NCI-H2107 treated with DMSO at 0.1 percent for 48 hours (cell line): ENCODE data around the gene PEX3.

Source experiments
- DNase-seq: peaks from one replicate; lab custom pipeline; 2025; ENCODE audit not compliant: unreplicated experiment; lab: John Stamatoyannopoulos, UW

Gene PEX3, protein sequence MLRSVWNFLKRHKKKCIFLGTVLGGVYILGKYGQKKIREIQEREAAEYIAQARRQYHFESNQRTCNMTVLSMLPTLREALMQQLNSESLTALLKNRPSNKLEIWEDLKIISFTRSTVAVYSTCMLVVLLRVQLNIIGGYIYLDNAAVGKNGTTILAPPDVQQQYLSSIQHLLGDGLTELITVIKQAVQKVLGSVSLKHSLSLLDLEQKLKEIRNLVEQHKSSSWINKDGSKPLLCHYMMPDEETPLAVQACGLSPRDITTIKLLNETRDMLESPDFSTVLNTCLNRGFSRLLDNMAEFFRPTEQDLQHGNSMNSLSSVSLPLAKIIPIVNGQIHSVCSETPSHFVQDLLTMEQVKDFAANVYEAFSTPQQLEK

DNA sequence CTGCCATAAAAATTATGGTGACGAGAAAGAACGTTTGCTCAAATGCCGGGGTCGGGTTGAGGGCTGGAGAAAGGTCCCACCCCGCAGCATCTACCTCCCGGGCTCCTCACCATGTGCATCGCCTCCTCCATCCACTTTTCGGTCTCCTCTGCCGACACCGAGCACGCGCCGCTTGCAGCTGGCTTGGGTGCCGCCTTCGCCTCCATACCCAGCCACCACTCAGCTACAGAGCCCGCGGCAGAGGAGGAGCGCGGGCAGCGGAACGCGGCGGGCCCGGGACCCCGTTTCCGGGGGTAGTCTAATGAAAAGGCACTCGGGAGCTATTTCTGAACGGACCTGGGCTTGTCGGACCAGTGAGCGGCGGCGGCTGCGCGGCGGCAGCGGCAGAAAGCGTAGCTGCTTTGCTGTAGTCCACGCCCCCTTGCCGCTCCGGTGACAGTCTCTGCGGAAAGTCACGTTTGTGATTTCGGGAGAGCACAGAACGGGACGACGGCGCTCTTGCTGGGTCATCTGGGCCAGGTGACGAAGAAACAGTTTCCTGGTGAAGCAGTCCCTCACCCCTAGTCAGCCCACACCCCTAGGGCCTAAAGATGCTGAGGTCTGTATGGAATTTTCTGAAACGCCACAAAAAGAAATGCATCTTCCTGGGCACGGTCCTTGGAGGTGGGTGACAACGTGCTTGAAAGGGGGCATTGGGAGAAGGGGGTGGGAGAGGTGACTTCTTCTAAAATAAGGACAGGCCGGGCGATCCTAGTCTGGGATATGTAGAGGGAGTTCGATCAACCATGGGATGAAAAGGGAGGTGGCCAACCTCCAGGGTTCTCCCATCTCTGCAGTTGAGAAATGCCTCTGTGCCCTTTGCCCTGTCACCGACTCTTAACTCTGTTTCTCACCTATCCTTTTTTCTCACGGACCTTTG is at the start of gene PEX3, which contains the start of gene ADAT2:
Gene PEX3 (plus strand): TSS at position 353 of the 919 bp plus-strand sequence. CDS start 238 bp downstream, at position 591.
Gene ADAT2 (minus strand): TSS at position 243 of the 919 bp plus-strand sequence. CDS start 37 bp downstream, at position 206.
- peak; percentile 93 for DNase-seq

DNA sequence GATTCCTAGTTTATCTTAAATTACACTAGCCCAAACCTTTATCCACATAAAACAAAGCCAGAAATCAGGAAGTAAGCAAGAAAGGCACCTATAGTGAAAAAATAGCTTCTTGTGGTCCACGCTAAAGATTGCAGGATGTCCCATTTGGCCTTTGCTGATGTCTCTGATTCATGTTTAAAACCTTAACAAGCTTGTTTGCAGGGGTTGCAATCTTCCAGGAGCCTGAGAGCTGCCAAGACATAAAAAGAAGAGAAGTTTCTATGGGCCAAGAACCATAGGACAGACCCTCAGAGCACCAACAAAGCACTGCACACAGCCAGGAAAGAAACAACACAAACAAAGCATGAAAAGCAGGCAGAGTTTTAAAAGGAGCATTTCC is 49.5 kb upstream of the PEX3 start:
- no peak for DNase-seq

DNA sequence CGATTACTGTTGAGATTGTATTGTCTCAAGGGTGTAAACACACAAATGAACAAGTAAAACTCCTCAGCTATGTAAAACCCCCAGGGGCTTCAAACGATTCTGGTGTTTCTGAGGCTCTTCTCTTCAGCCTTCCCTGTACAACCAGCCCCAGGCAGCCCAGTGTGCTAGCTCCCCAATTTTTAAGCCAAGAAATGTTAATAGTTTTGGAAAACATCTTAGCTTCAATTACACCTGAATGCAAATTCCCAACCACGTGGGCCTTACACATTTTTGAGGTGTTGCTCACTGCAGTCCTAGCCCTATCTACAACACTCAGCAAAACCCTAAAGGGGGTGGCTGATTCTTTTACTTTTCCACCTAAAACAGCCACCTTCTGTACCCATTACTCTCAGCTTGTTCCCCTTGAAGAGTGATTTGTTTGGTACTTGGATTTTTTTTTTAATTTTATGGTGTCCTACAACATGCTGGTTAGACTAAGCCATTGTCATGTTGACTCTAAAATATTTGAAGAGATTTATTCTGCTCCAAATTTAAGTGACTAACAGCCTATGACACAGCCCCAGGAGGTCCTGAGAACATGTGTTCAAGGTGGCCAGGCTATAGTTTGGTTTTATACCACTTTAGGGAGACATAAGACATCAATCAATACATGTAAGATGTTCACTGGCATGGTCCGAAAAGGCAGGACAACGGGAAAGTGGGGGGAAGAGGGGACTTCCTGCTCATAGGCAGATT is 48.8 kb upstream of the PEX3 start:
- DNase-seq = no peak

DNA sequence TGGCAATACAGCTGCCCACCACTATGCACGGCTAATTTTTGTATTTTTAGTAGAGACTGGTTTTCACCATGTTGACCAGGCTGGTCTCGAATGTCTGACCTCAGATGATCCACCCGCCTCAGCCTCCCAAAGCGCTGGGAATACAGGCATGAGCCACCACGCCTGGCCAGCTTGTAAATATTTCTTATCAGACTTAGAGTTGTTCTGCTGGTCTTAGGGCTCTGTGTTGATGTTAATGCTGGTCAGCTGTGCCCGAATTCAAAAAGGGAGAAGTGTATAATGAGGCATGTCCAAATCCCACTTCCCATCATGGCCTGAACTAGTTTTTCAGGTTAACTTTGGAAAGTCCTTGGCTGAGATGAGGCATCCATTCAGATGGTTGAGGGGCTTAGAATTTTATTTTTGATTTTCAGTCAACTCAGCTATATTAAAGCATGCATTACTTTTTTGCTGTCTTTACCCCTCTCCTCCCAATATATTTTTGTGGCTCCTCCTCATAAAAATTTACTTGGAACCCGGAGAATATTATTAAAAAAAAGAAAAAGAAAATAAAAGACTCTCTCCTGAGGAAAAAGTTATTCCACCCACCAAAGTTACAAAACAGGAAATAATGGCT is 47.8 kb upstream of the PEX3 start:
- no peak for DNase-seq

DNA sequence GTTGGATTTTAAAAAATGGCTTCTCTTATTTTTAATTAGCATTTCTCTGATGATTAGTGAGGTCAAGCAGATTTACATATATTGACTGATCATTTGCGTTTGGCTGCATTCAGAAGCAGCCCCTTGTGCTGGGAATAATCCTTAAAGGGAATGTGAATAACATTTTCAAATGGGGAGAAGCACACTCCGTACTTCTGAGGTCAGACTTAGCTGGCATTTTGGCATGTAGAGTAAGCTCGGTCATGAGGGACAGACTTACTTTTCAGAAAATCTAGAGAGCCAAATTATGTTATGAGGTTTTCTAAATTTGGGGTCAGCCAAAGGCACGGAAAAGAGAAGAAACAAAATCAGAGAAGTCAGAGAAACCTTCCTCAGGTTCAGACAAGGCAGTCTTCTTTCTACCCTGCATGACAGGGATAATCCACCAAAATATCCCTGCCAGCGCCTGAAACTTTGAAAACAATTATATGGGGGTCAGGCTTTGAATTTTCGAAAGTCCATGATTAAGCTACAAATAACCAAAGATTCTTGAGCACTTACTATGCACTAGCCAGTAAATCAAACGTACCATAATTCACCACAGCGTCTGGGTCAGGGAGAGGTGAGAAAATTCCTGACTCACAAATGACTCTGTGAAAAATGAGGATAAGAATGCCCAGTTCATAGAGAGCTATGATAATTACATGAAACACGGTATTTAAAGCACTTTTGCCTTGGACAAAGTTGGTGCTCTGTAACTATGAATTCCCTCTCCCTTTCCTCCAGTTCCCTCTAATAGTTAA is 45.0 kb upstream of the PEX3 start:
- DNase-seq = no peak

DNA sequence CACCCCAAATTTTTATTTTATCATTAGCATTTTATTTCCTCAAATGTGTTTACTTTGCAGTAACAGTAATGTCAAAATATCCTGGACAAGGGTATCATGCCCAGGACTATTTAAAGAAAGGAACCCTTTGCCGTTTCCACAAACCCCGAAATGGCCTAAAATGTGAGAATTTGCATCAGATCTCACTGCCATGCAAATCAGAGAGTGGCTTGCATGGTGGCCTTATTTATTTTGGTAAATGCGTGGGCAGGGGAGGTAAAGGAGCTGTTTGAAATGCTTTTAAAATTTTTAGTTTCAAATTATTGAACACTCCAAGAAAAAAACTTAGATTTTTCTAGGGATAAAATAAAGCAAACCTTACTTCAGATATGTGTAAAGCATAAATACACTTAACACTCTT is 43.9 kb upstream of the PEX3 start:
- no peak for DNase-seq

DNA sequence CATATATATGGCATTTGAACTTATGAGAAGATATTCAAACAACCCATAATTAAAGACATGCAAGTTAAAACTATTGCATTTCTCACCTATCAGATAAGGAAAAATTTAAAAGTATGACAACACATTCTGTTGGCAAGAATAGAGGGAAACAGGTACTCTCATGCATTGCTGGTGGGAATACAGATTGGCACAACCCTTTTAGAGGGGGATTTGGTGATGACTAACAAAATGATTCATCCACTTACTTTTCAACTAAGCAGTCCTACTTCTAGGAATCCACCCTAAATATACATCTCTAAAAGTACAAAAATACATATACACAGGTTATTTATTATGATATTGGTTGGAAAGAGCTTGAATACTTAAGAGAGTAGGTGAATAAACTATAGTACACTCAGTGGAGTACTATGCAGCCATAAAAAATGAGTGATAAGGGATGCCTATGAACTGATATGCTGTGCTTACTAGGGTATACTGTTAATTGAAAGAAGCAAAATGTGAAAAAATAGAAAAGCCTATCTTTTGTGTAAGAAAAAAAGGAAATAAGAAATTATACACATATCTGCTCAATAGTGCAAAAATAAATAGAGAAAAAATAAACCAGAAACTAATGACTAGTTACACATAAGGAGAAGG is 42.3 kb upstream of the PEX3 start:
- DNase-seq = no peak

DNA sequence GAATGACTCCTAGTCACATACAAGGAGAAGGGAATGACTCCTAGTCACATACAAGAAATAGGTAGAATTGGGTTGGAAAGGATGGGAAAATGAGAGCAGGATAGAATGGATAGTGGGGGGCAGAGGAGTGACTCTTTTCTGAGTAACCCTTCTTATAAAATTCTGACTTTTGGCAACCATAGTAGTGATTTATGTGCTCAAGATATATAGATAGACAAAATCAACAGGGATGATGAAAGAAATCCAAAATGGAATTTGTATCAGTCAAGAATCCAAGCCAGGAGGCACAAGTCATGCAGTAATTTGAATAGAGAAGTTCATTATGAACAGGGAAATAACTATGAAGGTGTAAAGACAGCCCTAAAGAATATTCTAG is 41.8 kb upstream of the PEX3 start:
- DNase-seq = no peak

DNA sequence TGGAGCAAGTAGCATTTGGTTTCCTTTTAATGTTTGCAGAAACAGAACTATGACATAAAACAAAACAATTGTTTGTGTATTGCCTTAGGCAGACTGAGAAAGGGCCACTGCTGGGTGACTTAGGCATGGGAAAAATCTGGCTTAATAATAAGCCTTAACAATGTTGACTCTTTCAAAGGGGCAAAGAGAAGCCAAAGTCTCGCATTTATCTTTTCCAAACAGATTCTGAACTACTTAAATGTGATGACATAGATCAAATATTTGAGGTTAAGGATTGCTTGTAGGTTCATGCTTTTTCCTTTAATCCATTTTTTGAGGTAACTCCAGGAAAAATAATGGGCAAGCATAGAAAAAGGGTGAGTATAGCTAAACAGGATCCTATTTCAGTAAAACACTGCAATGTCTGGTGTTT is 39.7 kb upstream of the PEX3 start:
- no peak for DNase-seq

DNA sequence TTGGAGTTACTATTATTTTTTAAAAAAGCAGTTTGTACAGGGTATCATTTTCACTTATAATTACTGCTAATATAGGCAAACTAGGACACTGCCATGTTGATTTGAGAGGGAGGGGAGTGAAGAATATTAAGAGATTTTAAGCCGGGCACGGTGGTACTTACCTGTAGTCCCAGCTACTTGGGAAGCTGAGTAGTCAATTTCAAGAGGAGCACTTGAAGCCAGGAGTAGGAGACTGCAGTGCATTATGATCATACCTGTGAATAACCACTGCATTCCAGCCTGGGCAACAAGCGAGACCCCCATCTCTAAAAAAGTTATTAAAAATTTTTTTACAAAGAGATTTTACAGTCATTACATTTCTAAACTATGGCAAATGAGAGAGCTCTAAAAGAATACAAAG is 35.8 kb upstream of the PEX3 start:
- DNase-seq = no peak

DNA sequence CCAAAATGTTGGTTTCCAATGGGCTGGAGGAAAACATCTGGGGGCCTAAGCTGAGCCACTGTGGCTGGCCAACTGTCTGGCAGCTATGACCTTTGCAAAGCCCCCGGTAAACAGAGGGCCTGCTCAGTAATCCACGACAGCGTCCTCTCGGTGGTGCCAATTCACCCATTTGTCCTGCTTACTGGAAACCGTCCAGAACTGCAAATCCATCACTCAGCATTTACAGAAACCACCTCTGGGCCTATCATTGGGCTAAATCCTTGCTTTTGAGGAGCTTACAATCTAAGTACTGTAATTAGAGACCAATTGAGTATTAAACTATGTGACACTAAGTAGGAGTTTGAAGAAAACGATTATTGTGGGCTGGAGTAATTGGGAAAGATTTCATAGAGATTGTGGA is 31.1 kb upstream of the PEX3 start:
- DNase-seq = no peak

DNA sequence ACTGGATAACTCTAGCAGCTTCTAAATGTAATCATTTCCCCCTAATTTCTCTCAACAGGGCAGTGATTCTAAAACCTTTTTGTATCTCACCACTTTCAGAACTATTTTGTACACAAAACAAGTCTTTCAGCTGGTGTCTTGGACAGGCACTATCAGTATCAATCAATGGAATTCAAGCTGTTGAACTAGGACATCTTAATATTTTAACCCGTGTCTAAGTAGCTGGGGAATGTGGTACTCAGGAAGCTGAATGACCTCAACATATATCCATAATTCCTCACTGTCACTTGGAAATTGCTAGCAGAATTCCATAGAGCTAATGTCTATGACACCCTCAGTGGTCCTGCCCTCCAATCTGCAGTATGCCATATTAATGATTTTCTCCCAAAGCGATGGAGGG is 24.6 kb upstream of the PEX3 start:
- no peak for DNase-seq

DNA sequence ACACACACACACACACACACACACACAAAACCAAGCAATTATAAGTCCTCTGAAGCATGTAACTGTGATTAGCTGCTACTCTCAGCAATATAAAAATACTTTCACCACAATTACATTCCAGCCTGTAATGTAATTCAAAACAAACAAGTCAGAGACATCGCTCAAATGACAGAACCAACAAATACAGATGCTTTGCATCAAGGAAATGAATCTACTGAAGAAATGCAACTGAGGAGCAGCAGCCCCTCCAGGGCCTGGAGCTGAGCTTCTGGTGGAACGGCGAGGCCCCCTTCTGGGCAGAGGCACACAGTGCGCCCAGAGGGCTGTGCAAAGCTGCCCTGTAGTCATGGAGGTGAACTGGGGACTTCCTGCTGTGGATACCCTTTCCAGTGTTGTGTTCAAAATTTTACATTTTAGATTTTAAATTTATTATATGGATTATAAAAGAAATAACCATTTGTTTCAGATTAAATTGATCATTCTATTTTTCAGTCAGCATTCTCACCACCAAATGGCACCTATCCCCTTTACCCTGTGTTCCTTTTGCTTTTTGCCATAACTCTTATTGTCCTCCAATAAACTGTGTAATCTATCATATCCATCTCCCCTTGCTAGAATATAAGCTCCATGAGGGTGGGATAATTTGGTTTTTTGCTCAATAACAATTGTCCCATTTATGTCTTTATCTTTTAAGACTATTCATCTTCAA is 23.3 kb upstream of the PEX3 start:
- peak; percentile 42 for DNase-seq

DNA sequence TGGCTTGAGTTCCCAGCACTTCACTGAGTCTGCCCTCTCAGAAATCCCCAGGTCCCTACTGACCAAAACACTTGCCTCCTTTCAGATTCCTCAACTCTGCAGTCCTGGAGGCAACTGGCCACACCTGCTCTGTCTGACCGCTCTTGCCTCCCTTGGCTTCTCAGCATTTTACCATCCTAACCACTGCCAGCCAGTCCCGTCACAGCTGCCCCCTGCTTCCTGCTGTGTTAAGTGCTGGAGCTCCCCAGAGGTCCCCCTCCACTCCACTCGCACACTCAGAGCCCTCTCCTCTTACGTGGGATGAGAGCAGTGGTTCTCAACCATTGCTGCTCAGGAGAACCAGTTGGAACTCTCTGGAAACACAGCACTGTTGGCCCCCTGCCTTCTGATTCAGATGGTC is 20.6 kb upstream of the PEX3 start:
- DNase-seq = peak; percentile 24

DNA sequence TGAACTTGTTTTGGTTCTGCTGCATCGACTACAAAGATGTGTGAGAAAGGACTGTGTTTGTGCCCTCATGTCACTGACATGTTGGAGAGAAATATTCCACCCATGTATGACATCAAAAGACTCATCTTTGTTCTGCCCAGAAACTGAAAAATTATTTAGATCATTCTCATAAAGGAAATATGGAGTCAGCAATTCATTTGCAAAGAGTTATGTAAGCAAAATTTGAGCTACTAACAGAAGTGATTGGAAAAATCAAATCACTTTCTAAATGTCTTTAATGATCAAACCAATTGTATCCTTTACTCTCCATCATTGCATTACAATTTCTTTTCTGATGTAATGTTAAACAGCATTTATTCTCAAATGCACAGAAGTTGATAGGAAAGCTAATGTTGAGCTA is 19.4 kb upstream of the PEX3 start:
- no peak for DNase-seq

DNA sequence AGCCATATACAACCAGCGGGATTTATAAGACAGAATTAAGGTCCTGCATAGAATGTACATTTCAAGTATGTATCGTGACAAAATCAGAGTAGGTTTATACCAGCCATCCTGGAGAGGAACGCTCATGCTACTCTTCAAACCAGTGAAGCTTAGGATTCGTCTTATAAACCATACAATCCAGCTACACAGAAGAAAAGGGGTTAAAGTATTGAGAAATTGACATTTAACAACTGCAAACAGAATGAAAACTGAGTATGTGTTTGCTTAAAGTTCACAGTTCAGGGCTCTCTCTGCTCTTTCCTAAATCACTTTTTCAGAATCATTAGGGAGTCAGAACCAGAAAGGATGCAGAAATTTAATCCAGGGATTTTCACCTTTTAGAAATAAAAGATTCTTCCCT is 18.0 kb upstream of the PEX3 start:
- DNase-seq = no peak

DNA sequence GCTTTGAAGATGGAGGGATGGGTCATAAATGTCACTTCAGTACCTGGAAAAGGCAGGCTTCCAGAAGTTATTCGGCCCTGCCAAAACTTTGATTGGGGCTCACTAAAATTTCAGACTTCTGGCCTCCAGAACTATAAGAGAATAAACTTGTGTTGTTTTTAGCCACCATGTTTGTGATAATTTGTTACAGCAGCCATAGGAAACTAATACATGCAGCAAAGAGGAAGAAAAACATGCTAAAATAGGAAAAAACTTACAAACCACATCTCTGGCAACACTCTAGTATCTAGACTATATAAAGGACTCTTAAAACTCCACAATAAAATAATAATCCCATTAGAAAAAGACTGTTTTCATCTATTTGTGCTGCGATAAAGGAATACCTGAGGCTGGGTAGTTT is 9.6 kb upstream of the PEX3 start:
- no peak for DNase-seq

DNA sequence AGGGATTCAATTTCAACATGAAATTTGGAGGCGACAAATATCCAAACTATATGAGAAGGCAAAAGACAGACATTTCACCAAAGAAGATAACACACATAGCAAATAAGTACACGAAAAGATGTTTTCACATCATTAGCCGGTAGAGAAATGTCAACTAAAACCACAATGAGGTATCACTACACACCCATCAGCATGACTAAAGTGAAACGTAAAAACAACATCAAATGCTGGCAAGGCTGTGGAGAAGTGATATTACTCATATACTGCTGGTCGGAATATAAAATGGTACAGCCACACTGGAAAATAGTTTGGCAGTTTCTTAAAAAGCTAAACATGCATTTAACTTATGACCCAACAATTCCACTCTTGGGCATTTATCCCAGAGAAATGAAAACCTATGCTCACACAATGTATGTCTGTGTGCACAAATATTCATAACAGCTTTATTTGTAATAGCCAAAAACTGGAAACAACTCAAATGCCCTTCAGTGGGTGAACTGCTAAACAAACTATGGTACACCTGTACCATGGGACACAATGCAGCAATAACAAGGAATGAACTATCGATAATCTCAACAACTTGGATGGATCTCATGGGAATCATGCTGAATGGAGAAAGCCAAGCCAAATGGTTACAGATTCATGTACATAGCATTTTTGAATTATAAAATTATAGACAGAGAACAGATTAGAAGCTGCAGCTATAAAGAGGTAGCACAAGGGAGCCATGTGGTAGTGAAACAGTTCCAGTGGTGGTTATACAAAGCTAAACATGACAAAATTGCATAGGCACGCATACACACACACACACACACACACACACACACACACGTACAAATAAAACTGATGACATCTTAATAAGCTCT is 8.7 kb upstream of the PEX3 start:
- DNase-seq = no peak
